Thyroid gland (tissue), 4 donors: Measurements from ENCODE around the gene LRRK2. TPM values are rescaled to one million over a fixed set of nuclear protein-coding genes. Genes with fewer than 3 reads are reported as not detected.

Experiments
- DNase-seq, 2 donors: peaks; one replicate each; pipeline ENCODE4 v3.0.0-alpha.2; 2019
- H3K27ac ChIP-seq, 3 donors: fragments of 200-600 bp; sonication (generic); 1 replicate in 2 of 3; 2 replicates in 1 of 3; pipeline ENCODE4 v1.5.1; 2016 to 2019; ENCODE audit warnings: mild to moderate bottlenecking in 1 of 3, moderate library complexity in 1 of 3
- H3K27me3 ChIP-seq: fragments of 200-600 bp; sonication (generic); one replicate; pipeline ENCODE4 v1.5.1; 2019
- H3K36me3 ChIP-seq, 2 donors: fragments of 200-600 bp; sonication (generic); one replicate each; pipeline ENCODE4 v1.5.1; 2016 to 2019
- H3K4me1 ChIP-seq, 2 donors: fragments of 200-600 bp; sonication (generic); one replicate each; pipeline ENCODE4 v1.5.1; 2017 to 2019
- H3K4me3 ChIP-seq, 3 donors: fragments of 200-600 bp; sonication (generic); replicated peaks in 1 of 3; 1 replicate in 2 of 3; 2 replicates in 1 of 3; pipeline ENCODE4 v1.5.1; 2016; ENCODE audit warnings: mild to moderate bottlenecking in 1 of 3
- H3K9me3 ChIP-seq: fragments of 200-600 bp; sonication (generic); one replicate; pipeline ENCODE4 v1.5.1; 2017
- POLR2A ChIP-seq, 2 donors: fragments of 450-650 bp; IDR thresholded peaks; one replicate each; pipeline ENCODE4 v1.6.1; 2017; ENCODE audit warnings: antibody characterized with exemption in 2 of 2, mild to moderate bottlenecking in 2 of 2, moderate library complexity in 1 of 2
- WGBS, 2 donors: methylation state at CpG; one replicate each; pipeline ENCODE4 v1.1.5; 2017; 5-methylcytosine and 5-hydroxymethylcytosine counted together
- intact Hi-C: fragments of 100-400 bp; cut with DNase I; formaldehyde crosslinking; loops from one replicate; pipeline ENCODE4 v1.15.1; 2023
- total RNA-seq, 4 donors: library from RNA; depleted of rRNA; stranded (reverse); fragments of >200 nt; gene quantifications; one replicate each; pipeline ENCODE4 v1.2.3, GENCODE V29; 2016
- TF ChIP-seq, protein P1 (sequence below), 6 experiments: fragments of 200-600 bp in 3 of 6; fragments of 450-650 bp in 3 of 6; sonication (generic) in 3 of 6; IDR thresholded peaks; one replicate each; pipeline ENCODE4 v1.5.1; 2016 to 2019; ENCODE audit warnings: antibody characterized with exemption in 6 of 6, mild to moderate bottlenecking in 2 of 6, inconsistent platforms in 1 of 6, moderate library complexity in 1 of 6

The LRRK2 gene
- total RNA-seq, 4 donors from 2014 or later: 11.0 to 27.6 (median 21.1) TPM

DNA sequence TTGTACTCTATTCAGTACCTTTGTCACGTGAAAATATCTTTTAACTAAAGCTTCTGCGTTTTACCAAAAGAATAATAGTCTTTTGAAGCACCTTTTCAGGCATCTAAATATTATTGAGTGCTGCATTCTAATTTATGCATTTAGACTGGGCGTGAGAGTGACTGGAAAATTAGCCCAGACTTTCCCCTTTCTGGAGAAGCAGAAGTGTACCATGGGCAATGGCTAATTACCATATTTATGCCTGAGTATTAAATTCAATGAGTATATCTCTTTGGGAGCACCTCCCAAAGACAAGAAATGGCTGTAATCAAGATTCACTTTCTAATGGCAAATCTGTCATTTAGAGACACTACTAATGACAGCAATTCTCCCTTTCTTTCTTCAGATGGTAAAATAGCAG lies 174.9 kb downstream of the LRRK2 start:
- Histone ChIP-seq H3K4me3 (no peak overlapping the region), H3K4me1 (no peaks in the 10 kb centered on the region), H3K27ac (no peak overlapping the region), H3K36me3 (no peaks in the 10 kb centered on the region), H3K27me3 (no peaks in the 10 kb centered on the region), H3K9me3 (no peaks in the 10 kb centered on the region)
- intact Hi-C loops: no loop called here
- 83 to 85% methylated on average over 3 of the region's 3 CpGs for WGBS, 2 donors
- DNase-seq: no peak
- no peak for TF ChIP-seq POLR2A (IDR thresholded peaks at IDR 0.05)
- TF ChIP-seq, protein P1, sequence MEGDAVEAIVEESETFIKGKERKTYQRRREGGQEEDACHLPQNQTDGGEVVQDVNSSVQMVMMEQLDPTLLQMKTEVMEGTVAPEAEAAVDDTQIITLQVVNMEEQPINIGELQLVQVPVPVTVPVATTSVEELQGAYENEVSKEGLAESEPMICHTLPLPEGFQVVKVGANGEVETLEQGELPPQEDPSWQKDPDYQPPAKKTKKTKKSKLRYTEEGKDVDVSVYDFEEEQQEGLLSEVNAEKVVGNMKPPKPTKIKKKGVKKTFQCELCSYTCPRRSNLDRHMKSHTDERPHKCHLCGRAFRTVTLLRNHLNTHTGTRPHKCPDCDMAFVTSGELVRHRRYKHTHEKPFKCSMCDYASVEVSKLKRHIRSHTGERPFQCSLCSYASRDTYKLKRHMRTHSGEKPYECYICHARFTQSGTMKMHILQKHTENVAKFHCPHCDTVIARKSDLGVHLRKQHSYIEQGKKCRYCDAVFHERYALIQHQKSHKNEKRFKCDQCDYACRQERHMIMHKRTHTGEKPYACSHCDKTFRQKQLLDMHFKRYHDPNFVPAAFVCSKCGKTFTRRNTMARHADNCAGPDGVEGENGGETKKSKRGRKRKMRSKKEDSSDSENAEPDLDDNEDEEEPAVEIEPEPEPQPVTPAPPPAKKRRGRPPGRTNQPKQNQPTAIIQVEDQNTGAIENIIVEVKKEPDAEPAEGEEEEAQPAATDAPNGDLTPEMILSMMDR (IDR thresholded peaks at IDR 0.05): no peak

DNA sequence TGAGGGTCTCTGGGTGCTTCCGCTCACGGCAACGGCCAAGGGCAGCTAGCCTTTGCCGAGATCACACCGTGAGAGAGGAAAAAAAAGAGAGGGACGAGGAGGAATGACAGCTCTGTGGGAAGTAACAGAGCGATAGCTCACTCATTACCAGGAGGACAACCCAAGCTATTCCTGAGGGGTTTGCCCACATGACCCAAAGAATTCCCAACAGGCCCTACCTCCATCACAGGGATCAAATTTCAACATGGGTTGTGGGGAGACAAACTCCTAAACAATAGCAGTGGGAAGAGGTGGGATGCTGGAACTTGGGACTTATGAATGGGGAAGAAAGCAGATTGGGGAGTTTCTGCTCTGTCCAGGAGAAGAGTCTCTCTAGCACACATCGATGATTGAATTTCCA lies 180.6 kb downstream of the LRRK2 start:
- TF ChIP-seq, protein P1 (IDR thresholded peaks at IDR 0.05): no peak
- H3K4me3 ChIP-seq: no peak overlapping the region
- H3K27ac ChIP-seq: no peak overlapping the region
- H3K9me3 ChIP-seq: no peaks in the 10 kb centered on the region
- no peak for DNase-seq
- no peaks in the 10 kb centered on the region for H3K4me1 ChIP-seq
- intact Hi-C loops: no loop called here
- H3K36me3 ChIP-seq: no peaks in the 10 kb centered on the region
- H3K27me3 ChIP-seq: no peaks in the 10 kb centered on the region
- 85 to 88% methylated on average over 8 of the region's 8 CpGs for WGBS, 2 donors

Other genes starting within 250 kb of the LRRK2 start
- 10 to 100 TPM in 2 of 4 donors, 1 to 10 TPM in 2; 9.8 to 21.3 (median 10.0) TPM for gene SLC2A13, start 118.9 kb upstream of the LRRK2 start, total RNA-seq